Measurements from ENCODE around the gene MADCAM1. TPM values are rescaled to one million over a fixed set of nuclear protein-coding genes. Genes with fewer than 3 reads are reported as not detected.
"Not testable (repeated sequence)": the region's sequence is repeated elsewhere in the genome, so short reads cannot be mapped to it uniquely, and the experiment has no call there.

The MADCAM1 gene
- polyA plus RNA-seq (2013, experiment 1 of 4): 1.4 TPM
- 0.69 TPM for polyA plus RNA-seq (2013, experiment 2 of 4)
- polyA plus RNA-seq (2013, experiment 3 of 4): 0.53 TPM
- 0.61 TPM for polyA plus RNA-seq (2013, experiment 4 of 4)

GRCh38 chr19:496112-496665, at the start of gene MADCAM1:
MADCAM1 (plus strand) TSS chr19:496486; CDS start chr19:496500, 14 bp downstream.
- Histone ChIP-seq H3K4me3 (ENCODE audit: insufficient read depth, low read depth, low read length) (no peak within 1 kb of the TSS), H3K4me1 (ENCODE audit: control insufficient read depth, insufficient read depth, low read length) (peaks cover 6% of the 10 kb centered on the region), H3K36me3 (ENCODE audit: control insufficient read depth, insufficient read depth, low read length) (no peaks in the 10 kb centered on the region), H3K27ac (ENCODE audit: insufficient read depth, low read depth, low read length, poor library complexity, severe bottlenecking) (no peak within 1 kb of the TSS), H3K9me3 (ENCODE audit: control insufficient read depth, low read length) (no peaks in the 10 kb centered on the region), H3K27me3 (ENCODE audit: control insufficient read depth, insufficient read depth, low read length, poor library complexity, severe bottlenecking) (peaks cover 53% of the 10 kb centered on the region)
- 42 to 44% methylated on average over 33 of the region's 33 CpGs for WGBS, 2 experiments

- no peaks in the 10 kb centered on the region for H3K4me1 ChIP-seq (ENCODE audit: control insufficient read depth, insufficient read depth, low read length)
- WGBS, 2 experiments: 95% methylated on average over 24 of the region's 24 CpGs
- H3K27ac ChIP-seq (ENCODE audit: insufficient read depth, low read depth, low read length, poor library complexity, severe bottlenecking): no peak overlapping the region
- H3K9me3 ChIP-seq (ENCODE audit: control insufficient read depth, low read length): no peaks in the 10 kb centered on the region
- no peaks in the 10 kb centered on the region for H3K27me3 ChIP-seq (ENCODE audit: control insufficient read depth, insufficient read depth, low read length, poor library complexity, severe bottlenecking)
- no peaks in the 10 kb centered on the region for H3K36me3 ChIP-seq (ENCODE audit: control insufficient read depth, insufficient read depth, low read length)
- H3K4me3 ChIP-seq (ENCODE audit: insufficient read depth, low read depth, low read length): no peak overlapping the region
These were observed 49.2 kb upstream of the MADCAM1 start for GRCh38 chr19:447064-447426.

DNA sequence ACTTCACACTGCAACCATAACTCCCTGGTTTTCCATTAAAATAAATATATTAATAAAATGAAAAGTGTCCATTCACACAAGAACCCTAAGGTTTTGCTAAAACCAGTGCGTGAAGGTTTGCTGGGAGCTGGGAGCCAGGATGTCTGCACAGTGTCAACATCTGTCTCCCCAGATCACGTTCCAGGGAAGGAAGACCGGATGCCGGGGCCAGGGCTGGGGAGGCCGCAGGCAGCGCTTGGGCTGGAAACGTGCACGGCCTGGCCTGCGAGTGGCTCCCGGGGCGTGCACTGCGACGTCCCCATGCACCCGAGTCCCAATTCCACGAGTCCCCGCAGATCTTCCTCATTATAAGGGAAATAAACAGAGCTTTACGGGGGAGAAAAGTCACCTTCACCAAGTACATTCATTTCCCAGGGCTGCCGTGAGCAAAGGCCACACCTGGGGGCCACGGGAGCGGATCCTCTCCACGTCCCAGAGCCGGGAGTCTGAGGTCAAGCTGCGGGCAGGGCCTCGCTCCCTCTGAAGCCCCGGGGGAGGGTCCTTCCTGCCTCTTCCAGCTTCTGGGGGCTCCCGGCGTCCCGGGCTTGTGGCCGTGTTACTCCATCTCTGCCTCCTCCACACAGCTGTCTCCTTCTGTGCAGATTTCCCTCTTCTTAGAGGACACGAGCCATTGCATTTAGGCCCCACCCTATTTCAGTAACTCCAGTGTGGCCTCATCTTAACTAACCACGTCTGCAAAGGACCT, 48.3 kb upstream of the MADCAM1 start:
- no peaks in the 10 kb centered on the region for H3K27me3 ChIP-seq (ENCODE audit: control insufficient read depth, insufficient read depth, low read length, poor library complexity, severe bottlenecking)
- H3K27ac ChIP-seq (ENCODE audit: insufficient read depth, low read depth, low read length, poor library complexity, severe bottlenecking): no peak overlapping the region
- 90 to 92% methylated on average over 31 of the region's 31 CpGs for WGBS, 2 experiments

DNA sequence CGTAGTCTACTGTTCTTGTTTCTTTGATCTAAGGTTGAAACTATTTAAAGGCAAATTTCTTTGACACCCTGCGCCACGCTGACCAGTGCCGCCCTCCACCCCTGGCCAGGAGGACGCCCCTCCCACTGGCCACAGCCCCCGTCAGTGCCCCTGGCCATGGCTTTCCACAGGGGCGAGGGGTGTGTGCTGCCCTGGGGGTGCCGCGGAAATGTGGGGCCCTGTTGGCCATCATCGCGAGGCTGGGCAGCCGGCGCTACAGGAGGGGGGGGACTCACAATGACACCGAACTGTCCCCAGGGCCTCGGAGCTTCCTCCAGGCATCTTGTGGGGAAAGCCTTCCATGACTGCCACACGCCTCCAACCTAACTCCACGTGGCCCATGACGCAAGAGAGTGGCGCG, 46.4 kb upstream of the MADCAM1 start:
- Histone ChIP-seq H3K9me3 (ENCODE audit: control insufficient read depth, low read length) (no peaks in the 10 kb centered on the region), H3K36me3 (ENCODE audit: control insufficient read depth, insufficient read depth, low read length) (no peaks in the 10 kb centered on the region), H3K4me1 (ENCODE audit: control insufficient read depth, insufficient read depth, low read length) (no peaks in the 10 kb centered on the region), H3K27me3 (ENCODE audit: control insufficient read depth, insufficient read depth, low read length, poor library complexity, severe bottlenecking) (no peaks in the 10 kb centered on the region), H3K27ac (ENCODE audit: insufficient read depth, low read depth, low read length, poor library complexity, severe bottlenecking) (no peak overlapping the region), H3K4me3 (ENCODE audit: insufficient read depth, low read depth, low read length) (no peak overlapping the region)
- 85 to 90% methylated on average over 20 of the region's 20 CpGs for WGBS, 2 experiments

More for the DNA sequence above, 48.3 kb upstream of the MADCAM1 start:
- H3K36me3 ChIP-seq (ENCODE audit: control insufficient read depth, insufficient read depth, low read length): no peaks in the 10 kb centered on the region
- H3K9me3 ChIP-seq (ENCODE audit: control insufficient read depth, low read length): no peaks in the 10 kb centered on the region
- H3K4me1 ChIP-seq (ENCODE audit: control insufficient read depth, insufficient read depth, low read length): no peaks in the 10 kb centered on the region
- no peak overlapping the region for H3K4me3 ChIP-seq (ENCODE audit: insufficient read depth, low read depth, low read length)

DNA sequence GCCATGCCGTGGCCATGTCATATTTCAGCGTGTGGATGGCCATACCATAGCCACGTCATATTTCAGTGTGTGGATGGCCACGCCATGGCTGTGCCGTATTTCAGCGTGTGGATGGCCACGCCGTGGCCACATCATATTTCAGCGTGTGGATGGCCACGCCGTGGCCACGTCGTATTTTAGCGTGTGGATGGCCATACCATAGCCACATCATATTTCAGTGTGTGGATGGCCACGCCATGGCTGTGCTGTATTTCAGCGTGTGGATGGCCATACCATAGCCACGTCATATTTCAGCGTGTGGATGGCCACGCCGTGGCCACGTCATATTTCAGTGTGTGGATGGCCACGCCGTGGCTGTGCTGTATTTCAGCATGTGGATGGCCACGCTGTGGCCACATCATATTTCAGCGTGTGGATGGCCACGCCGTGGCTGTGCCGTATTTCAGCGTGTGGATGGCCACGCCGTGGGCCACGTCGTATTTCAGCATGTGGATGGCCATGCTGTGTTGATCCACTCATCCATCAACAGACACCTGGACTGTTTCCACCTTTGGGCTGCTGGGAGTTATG, 45.3 kb upstream of the MADCAM1 start:
- H3K27ac ChIP-seq (ENCODE audit: insufficient read depth, low read depth, low read length, poor library complexity, severe bottlenecking); H3K36me3 ChIP-seq (ENCODE audit: control insufficient read depth, insufficient read depth, low read length); H3K4me1 ChIP-seq (ENCODE audit: control insufficient read depth, insufficient read depth, low read length); H3K9me3 ChIP-seq (ENCODE audit: control insufficient read depth, low read length); H3K4me3 ChIP-seq (ENCODE audit: insufficient read depth, low read depth, low read length); H3K27me3 ChIP-seq (ENCODE audit: control insufficient read depth, insufficient read depth, low read length, poor library complexity, severe bottlenecking): not testable (repeated sequence)
- WGBS, 2 experiments: 92 to 94% methylated on average over 33 of the region's 33 CpGs

- Histone ChIP-seq H3K4me1 (ENCODE audit: control insufficient read depth, insufficient read depth, low read length) (no peaks in the 10 kb centered on the region), H3K27me3 (ENCODE audit: control insufficient read depth, insufficient read depth, low read length, poor library complexity, severe bottlenecking) (no peaks in the 10 kb centered on the region), H3K4me3 (ENCODE audit: insufficient read depth, low read depth, low read length) (no peak overlapping the region), H3K9me3 (ENCODE audit: control insufficient read depth, low read length) (no peaks in the 10 kb centered on the region), H3K27ac (ENCODE audit: insufficient read depth, low read depth, low read length, poor library complexity, severe bottlenecking) (no peak overlapping the region), H3K36me3 (ENCODE audit: control insufficient read depth, insufficient read depth, low read length) (no peaks in the 10 kb centered on the region)
- 93 to 94% methylated on average over 16 of the region's 16 CpGs for WGBS, 2 experiments
These were observed 43.5 kb upstream of the MADCAM1 start for GRCh38 chr19:452829-453228.

DNA sequence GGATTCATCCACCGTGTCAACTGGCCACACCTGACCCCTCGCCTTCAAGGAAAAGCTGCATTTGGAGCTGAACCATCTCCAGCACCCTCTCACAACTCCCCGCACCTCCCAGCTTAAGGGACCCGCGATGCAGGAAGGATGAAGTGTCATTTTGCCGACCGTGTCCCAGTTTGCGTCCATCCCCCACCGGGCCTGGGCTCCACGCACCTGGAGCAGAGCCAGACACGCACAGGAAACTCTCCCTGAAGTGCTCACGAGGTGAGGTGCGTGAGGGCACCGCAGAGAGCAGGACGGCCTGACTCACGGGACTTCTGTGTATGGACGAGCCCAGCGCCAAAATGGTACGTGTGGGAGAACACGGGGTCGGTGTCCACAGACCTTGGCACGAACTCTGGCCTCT, 42.7 kb upstream of the MADCAM1 start:
- Histone ChIP-seq H3K4me1 (ENCODE audit: control insufficient read depth, insufficient read depth, low read length) (no peaks in the 10 kb centered on the region), H3K4me3 (ENCODE audit: insufficient read depth, low read depth, low read length) (no peak overlapping the region), H3K36me3 (ENCODE audit: control insufficient read depth, insufficient read depth, low read length) (no peaks in the 10 kb centered on the region), H3K9me3 (ENCODE audit: control insufficient read depth, low read length) (no peaks in the 10 kb centered on the region), H3K27me3 (ENCODE audit: control insufficient read depth, insufficient read depth, low read length, poor library complexity, severe bottlenecking) (no peaks in the 10 kb centered on the region), H3K27ac (ENCODE audit: insufficient read depth, low read depth, low read length, poor library complexity, severe bottlenecking) (no peak overlapping the region)
- 94% methylated on average over 22 of the region's 22 CpGs for WGBS, 2 experiments

- 96 to 97% methylated on average over 39 of the region's 39 CpGs for WGBS, 2 experiments
- Histone ChIP-seq H3K27me3 (ENCODE audit: control insufficient read depth, insufficient read depth, low read length, poor library complexity, severe bottlenecking) (peaks cover 7% of the 10 kb centered on the region), H3K36me3 (ENCODE audit: control insufficient read depth, insufficient read depth, low read length) (no peaks in the 10 kb centered on the region), H3K27ac (ENCODE audit: insufficient read depth, low read depth, low read length, poor library complexity, severe bottlenecking) (no peak overlapping the region), H3K9me3 (ENCODE audit: control insufficient read depth, low read length) (no peaks in the 10 kb centered on the region), H3K4me1 (ENCODE audit: control insufficient read depth, insufficient read depth, low read length) (no peaks in the 10 kb centered on the region), H3K4me3 (ENCODE audit: insufficient read depth, low read depth, low read length) (no peak overlapping the region)
These were observed 41.1 kb upstream of the MADCAM1 start for GRCh38 chr19:455031-455705.

- Histone ChIP-seq H3K4me3 (ENCODE audit: insufficient read depth, low read depth, low read length) (no peak overlapping the region), H3K36me3 (ENCODE audit: control insufficient read depth, insufficient read depth, low read length) (no peaks in the 10 kb centered on the region), H3K9me3 (ENCODE audit: control insufficient read depth, low read length) (no peaks in the 10 kb centered on the region), H3K27me3 (ENCODE audit: control insufficient read depth, insufficient read depth, low read length, poor library complexity, severe bottlenecking) (peaks cover 10% of the 10 kb centered on the region), H3K27ac (ENCODE audit: insufficient read depth, low read depth, low read length, poor library complexity, severe bottlenecking) (no peak overlapping the region), H3K4me1 (ENCODE audit: control insufficient read depth, insufficient read depth, low read length) (no peaks in the 10 kb centered on the region)
- 92 to 95% methylated on average over 31 of the region's 31 CpGs for WGBS, 2 experiments
These were observed 40.3 kb upstream of the MADCAM1 start for GRCh38 chr19:455851-456546.
